Suppressor macrophage (primary cell): ENCODE data around the gene RUNX2.

Experiments used
- DNase-seq, 4 experiments: peaks; one replicate each; pipeline ENCODE4 v3.0.0-alpha.2; 2020 to 2022

Gene RUNX2

DNA sequence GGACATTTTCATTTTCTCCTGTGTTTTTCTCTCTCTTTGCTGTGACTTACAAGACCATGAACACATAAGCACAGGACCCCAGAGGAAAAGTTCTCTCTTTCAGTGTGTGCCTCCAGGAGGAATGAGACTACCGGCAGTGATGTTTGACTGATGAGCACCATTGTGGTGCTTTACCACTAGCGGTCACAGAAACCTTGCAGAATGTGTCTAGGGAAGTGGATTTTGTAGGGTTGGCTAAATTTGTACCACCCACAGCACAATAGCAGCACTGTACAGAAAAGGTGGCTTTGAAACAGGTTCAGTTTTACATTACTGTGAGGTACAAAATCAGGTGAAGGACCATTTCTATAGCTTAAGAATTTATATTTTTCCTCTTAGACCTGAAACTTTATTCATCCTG lies 351.5 kb downstream of the RUNX2 start:
- no peak for DNase-seq

DNA sequence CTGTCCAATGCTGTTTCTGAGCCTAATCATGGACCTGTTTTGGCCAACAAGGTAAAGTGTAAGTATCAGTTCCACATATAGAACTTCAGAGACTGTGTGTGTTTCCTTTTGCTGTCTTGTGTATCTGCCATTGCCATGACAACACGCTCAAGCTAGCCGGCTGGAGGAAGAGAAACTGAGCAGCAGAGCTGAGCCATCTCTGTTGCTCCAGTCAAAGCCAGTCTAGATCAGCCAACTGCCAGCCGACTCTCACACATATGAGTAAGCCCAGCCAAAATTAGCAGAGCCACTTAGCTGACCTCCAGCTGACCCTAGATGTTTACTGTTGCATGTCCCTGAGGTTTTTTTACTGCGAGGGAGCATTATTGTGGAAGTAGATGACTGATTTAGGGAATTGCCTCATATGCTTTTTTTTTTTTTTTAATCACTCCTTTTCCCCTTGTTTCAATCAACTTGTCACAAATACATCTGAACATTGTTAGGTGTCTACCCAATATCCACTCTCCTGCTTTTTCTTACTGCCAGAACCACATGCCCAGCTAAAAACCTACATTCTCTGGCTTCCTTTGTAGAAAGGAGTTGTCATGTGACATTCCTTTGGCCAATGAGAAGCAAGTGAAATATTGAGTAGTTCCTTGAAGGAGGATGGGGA lies 353.9 kb downstream of the RUNX2 start:
- DNase-seq, result peak; percentile 92 to 98 (median 96)

DNA sequence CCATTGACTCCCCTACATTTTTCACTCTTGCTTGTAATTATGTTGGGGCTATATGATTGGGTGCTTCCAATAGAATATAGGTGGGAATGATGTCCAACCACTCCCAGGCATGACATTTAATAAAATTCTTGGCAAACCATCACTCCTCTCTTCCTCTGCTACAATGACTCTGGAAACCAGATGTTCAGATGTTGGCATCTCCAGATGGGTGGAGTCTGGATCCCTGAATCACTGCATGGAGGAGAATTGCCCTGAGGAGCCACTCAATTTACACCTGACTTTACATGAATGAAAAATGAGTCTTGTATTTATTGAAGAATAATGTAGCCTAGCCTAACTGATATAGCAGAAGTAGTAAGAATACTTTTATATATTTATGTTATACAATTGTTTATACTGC lies 356.3 kb downstream of the RUNX2 start:
- DNase-seq, result no peak

DNA sequence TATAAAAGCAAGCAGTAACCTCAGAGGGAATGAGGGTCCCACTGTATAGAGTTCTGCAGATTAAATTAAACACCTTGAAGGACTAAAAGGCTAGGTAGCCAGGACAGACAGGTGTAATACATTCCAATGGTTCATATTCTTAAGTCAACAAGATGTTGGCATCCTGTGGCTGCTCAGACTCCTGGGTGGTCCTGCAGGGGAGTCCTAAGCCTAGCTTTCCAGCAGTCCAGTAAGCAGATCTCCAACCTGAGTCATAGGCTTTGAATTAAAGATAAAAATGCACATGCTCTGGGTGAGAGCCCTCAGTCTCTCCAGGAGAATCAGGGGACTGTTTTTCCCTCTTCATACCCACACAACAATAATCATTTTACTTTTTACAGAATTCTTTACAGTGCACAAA lies 356.9 kb downstream of the RUNX2 start:
- DNase-seq, result no peak

DNA sequence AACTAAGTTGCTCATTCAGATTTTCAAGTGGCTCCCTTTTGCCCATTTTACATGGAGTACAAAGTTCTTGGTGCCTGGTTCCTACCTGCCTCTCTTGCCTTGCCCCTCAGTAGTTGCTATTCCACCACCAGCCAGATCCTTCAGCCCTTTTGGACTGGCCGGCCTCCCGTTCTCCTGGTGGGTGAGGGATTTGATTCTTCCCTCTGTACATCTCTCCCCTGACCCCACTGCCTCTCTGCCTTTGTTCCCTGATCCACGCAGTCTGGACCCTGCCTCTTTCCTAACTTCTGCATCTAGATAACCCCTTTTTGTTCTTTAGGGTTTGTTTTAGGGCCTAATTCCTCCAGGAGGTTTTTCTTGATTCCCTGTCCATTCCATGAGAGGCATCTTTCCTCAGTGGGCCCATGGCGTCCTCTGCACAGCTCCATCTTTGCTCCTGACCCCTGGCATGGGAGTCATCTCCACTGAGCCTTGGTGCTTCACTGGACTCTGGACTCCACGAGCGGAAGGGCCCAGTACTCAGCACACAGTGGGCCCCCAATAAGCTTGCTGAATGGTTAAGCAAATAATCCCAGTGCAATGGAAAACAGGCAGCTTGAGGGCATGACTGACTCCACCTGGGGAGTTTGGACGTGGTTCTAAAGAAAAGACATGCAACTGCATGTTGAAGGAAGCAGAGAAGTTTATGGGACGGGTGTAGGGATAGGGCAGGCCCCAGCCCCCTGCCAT lies 358.9 kb downstream of the RUNX2 start:
- DNase-seq, result no peak

DNA sequence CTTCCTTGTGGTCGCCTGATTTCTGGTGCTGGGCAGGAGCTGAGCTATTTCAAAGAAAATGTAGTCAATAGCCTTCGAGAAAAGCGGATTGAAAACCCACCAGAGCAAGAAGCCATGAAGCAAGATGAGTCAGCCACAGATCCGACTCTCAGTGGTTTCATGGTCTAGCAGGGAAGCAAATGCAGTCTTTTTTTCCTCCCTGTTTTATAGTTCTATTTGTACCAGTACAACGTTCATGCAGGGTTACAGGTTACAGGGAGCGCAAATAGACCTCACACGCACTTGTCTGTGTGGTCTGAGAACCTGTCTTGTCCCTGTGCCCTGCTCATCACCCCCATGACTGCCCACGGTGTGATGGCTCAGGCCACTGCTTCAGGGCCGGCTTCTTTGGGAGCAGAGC lies 359.4 kb downstream of the RUNX2 start:
- no peak for DNase-seq

DNA sequence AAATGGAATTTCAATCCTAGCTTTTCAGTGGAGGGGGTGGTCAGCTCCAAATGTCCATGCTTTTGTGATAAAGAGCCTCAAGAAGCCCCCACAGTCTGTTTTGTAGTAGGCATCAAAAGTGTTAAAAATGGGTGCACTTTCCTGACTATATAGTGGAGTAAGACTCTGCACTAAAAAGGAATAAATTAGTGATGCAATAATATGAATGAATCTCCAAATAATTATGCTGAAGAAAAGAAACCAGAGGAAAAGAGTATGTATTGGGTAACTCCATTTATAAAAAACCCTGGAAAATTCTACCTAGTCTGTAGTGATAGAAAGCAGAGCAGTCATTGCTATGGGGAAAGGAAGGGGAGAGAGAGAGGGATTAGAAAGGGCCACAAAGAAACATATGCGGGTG lies 360.1 kb downstream of the RUNX2 start:
- DNase-seq, result no peak

DNA sequence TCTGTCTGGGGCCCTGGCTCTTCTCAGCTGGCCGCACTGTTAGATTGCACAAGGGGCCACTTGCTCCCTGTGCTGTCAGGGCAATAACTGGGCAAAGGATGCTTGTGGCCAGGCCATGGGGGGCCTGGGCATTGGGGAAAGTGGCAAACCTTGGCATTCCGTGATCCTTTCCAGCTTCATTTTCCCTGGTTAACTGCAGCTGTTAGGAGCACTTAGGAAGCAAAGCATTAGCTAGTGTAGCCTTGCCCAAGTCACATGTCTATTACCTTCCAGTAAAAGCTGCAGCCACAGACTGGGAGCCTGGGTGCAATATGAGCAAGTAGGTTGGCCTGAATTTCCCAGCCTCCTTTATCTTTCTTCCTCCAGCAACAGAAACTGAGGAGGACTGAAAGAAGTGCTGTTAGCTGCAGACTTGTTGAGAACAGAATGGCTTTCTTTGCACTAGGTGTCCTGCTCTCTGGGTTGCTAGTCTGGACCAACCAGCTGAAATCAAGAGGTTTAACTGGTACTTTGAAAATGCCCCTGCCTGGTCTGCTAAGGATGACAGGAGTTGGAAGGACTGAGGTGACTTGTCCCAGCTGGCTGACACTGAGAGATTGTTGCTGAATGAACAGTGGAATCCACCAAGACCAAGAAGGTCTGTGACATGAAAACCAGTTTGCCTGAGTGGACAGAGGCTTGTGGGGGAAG lies 361.9 kb downstream of the RUNX2 start:
- no peak for DNase-seq

DNA sequence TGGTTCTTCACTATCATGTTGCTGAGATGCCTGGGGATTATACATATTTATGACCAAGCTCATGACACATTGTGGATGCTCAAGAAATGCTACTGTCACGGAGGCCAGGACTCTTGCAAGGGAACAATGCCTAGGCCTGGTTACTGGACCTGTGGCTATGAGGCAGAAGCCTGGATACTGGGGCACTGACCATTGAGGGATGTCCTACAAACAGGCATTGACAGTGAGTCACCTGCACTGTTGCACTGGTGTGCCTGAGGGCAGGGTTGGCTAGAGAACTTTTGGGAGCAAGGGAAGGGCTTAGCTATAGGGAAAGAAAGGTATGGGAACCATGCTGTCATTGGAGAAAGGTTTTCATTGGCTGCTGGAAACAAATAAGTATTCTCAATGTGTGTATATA lies 362.7 kb downstream of the RUNX2 start:
- no peak for DNase-seq

DNA sequence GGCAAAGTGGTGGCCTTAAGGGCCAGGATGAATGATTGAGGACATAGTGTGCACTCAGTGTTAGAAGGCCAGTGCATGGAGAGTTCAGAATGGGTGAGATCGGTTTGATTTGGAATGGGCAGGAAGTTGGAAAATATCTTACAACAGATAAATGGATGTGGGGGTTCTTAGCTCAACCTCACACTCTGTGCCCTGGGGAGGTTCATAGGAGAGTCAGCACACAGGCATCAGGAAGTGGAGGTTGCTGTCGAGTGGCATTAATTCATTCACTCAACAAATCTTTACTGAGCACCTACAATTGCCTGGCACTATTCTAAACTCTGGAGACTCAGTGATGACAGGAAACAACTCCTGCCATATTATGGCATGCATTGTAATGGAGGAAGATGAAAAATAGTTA lies 363.3 kb downstream of the RUNX2 start:
- DNase-seq, result no peak

DNA sequence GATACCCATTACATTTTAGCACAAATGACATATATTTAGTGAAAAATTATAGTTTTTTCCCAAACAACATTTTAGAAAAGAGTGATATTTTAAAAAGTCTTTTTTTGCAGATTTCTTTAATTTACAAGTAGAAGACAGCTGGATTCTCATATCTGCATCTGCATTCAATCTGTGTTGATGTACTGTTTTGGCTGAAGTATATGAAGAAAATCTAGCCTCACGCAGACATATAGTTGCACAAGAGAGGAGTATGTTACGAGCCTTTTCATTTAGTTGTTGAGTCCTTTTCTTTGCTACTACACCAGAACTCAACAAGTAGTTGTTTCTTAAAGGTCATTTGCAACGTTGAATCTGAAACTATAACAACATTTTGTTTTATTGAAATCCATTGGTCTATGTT lies 363.9 kb downstream of the RUNX2 start:
- DNase-seq, result no peak

DNA sequence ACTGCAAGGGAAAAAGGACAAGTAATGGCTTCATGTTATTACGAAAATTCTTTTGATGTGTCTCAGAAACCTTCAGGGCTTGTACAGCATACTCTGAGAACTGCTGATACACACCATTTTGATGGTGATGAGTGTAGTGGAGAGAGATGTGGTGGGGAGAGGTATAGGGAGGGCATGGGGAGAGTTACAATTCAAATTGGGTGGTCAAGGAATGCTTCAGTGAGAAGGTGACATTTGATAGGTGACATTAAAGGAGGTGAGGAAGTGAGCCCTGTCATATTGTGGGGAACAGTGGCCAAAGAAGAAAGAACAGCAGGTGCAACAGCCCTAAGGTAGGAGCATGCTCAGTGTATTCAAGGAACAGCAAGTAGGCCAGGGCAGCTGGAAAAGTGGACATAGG lies 368.6 kb downstream of the RUNX2 start:
- DNase-seq, result no peak

DNA sequence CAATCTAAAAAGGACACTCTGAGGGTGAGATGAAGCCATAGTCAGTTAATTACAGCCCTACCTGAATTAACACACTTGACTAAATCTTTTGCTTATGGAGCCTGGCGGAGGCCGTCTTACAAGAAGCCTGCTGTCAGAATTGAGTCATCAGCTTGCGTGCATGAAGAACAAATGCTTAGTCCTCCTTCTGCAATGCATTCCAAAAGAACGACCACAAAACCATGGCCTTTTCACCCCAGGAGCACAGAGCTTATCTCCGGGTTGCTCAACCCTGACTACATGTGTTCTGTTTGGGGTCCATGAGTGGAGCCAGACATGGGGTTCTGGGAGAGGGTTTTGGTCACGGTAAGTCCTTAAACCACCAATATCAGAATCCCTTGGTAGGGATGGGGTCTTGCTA lies 369.5 kb downstream of the RUNX2 start:
- DNase-seq, result peak; percentile 14 to 38 (median 24)

DNA sequence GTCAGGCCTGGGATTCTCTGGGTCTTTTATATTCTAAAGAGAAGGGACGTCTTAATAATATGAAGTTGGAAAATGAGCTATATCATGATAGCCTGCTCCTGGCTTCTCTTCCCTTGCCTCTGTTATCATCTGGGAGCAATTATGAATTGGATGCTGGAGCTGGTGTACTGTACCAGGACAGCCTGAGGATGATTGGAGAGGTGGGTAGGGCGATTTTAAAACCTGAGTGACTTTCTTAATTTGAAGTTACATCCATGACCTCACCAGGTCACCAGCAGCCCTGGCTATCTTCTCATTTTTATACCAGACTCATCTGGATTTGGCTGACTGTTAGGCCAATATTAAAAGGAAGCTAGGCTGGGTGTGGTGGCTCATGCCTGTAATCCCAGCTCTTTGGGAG lies 369.9 kb downstream of the RUNX2 start:
- DNase-seq, result no peak

DNA sequence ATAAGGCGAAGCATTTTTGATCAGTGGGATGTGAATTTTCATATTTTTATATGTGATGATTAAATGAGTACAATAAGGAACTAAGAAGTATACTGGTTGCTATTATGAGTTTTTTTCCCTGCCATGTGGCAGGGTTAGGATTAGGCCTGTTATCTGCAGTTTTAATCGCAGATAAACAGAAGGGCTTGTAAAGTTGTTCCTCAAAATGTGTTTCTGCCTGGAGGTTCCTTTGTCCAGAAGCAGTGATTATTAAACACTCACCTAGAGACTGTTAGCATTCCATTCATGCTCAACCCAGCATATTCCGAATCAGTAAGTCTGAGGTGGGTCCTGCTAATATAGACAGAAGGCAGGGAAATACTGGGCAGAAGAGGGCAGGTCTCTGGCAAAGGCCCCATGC lies 371.5 kb downstream of the RUNX2 start:
- no peak for DNase-seq

DNA sequence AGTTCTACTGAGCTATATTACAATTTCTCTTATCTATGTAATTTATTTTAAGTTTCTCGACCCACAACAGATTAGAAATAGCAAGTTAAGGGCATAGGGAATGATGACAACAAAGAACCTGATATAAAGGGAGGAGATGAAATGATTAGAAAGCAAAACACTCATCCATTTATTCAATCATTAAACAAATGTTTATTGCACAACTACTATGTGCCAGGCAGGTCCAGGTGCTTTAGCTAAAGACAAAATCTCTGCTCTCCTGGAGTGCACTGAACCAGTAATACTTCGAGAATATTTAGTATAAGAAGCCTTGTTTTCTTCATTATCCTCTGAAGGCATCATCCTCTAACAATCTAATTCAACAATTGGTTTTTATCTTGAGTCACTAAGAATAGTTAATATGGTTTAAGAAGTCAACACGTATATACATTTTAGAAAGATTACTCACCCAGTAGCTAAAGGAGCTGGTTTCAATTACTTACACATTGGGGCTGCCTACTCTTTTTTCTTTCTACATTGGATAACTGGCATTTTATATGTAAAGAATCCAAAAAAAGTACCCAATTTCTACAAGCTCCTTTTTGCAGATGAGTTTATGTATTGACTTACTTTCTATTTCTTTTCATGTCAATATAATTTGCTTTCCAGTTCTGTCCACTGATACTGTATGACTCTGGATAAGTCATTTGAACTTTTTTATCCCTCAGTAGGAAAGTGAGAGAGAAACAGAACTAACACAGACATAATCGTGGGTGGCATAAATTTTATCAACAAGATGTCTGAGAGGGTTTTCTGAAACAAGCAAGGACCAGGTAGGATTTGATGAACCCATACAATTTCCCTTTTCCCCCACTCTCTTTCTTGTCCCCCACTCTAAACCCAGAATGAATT lies 375.0 kb downstream of the RUNX2 start:
- no peak for DNase-seq

DNA sequence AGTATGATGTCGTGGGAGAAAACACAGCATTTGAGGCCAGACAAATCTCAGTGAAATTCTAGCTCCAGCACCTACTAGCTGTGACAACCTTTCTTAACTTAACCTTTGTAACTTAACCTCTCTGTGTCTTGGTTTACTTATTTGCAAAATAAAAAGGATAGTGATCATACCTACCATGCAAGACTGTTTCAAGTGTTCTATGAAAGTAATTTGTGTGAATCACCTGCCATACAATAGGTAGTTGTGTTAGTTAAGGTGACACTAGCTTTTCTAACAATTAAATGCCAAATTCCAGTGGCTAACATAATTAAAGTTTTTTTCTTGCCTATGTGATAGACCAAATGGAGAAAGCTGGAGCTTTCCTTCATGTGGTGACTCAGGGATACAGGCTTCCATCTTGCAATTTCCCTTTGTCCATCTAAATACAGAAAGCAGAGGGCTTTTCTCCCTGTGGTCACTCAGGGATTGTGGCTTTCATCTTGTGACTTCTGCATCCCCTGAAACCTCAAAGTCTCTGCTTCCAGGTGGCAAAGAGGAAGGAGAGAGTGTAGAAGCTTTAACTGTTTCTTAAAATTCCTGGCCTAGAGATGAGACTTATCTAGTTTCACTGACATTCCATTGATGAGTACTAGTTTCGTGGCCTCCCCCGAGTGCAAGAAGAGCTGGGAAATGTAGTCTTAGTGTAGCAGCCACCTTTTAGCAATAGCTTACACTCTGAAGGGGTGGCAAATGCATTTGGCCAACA lies 376.1 kb downstream of the RUNX2 start:
- DNase-seq, result no peak

DNA sequence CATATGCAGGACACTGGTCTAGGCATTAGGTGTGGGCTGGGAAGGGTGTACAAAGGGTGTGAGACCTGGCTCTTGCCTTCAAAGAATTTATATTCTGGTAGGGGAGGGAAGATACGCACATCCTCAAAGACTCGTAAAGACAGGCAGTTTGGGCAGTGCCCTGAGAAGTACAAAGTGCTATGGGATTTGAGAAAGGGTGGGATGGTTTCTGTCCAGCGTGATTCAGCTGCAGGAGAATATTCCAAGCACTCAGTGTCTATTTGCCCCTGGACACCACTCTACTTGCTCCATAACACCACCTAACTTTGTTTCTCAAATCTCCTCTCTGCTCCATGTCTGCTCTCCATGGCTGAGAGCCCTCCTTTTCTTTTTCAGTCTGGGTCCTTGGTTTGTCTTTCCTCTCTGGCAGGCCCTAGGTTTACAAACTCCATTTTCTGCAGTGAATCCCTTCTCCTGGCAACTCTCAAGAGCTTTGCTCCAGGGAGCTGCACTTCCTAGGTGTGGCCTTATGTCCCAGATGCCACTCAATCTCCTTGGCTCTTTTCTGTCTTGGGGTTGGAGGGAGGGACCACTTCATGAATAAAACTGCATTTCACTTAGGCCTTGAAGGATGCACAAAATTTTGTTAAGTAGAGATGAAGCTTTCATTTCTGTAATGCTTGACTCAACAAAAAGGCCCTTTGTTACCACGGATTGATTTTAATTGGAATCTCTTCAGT lies 377.2 kb downstream of the RUNX2 start:
- DNase-seq, result no peak

DNA sequence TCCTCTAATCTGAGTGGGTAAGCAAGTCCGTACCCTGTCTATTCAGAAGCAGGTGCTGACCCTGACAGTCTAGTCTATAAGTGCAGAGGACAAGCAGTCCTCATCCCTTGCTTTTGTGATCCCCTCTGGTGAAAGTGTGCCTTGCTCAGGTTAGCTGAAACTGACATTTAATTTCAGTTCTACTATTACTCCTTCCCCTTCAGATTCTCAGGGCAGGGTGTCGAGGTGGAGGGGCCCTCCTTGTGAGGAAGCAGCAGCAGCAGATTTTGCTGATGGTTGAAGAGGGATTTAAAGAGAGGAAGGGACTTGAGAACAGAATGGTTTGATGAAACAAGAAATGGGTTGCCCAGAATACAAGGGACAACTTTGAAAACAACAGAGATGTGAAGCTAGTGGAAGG lies 378.2 kb downstream of the RUNX2 start:
- no peak for DNase-seq

DNA sequence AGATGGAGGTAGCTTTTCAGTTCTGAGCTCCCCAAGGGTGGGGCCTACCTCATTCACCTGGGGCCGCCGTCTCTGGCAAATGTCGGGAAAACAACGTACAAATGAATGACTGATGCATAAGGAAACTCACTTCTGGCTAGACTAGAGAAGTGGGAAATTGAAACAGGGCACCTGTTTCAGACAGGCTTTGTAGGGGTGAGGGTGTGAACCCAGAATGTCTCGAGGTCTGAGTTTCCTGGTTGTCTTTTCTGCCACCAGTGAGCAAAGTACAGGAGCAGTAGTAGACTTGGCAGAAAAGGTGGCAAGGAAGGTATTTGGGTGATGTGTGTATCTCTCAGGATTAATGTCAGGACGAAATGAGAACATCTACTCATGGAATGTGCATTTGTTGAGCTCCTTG lies 379.0 kb downstream of the RUNX2 start:
- DNase-seq, result no peak

DNA sequence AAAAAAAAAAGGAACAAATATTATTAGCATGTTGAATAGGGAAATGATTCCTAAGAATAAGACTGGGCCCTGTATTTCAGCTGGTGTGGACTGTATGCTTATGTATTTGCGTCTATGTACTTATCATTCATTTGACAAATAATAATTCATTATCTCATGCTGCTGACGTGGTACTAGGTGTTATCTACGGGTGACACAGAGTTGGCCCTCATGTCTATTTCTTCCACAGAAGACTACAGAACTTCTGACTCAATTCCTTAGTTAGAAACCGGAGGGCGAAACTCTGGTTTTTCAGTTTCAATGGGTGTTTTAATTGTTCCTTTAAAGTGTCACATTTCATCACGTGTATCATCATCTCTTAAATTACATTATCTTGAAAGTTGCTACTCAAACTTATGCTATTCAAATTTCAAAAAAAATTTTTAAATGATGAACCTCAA lies 381.7 kb downstream of the RUNX2 start:
- DNase-seq, result peak; percentile 30 to 71 (median 54)
